GM18909 (cell line): ENCODE measurements around the gene ADAMTS16.

Source experiments
- ATAC-seq: cut with Tn5 transposase; IDR thresholded peaks from one replicate; pipeline ENCODE4 v1.9.1; 2021; ENCODE audit warnings: mild to moderate bottlenecking; ENCODE audit not compliant: unreplicated experiment, poor library complexity

The ADAMTS16 gene

GRCh38 chr5:5140479-5141338, 579 bp downstream of the ADAMTS16 start:
- no peak for ATAC-seq

- ATAC-seq = no peak
Observed at GRCh38 chr5:5141339-5141599, 1.1 kb downstream of the ADAMTS16 start.

- ATAC-seq = no peak
Observed at GRCh38 chr5:5141625-5142525, 1.7 kb downstream of the ADAMTS16 start.

GRCh38 chr5:5144441-5144840, 4.3 kb downstream of the ADAMTS16 start:
- ATAC-seq = no peak

GRCh38 chr5:5145651-5146529, 5.8 kb downstream of the ADAMTS16 start:
- ATAC-seq = no peak

- ATAC-seq = no peak
Observed at GRCh38 chr5:5146530-5147160, 6.5 kb downstream of the ADAMTS16 start.

- ATAC-seq = no peak
Observed at GRCh38 chr5:5149154-5149553, 9.0 kb downstream of the ADAMTS16 start.

GRCh38 chr5:5150667-5151066, 10.5 kb downstream of the ADAMTS16 start:
- ATAC-seq = no peak

- ATAC-seq = no peak
Observed at GRCh38 chr5:5154733-5155132, 14.6 kb downstream of the ADAMTS16 start.

- no peak for ATAC-seq
Observed at GRCh38 chr5:5155617-5156016, 15.5 kb downstream of the ADAMTS16 start.

- ATAC-seq = no peak
Observed at GRCh38 chr5:5156471-5157082, 16.4 kb downstream of the ADAMTS16 start.

GRCh38 chr5:5158472-5158895, 18.4 kb downstream of the ADAMTS16 start:
- no peak for ATAC-seq

- no peak for ATAC-seq
Observed at GRCh38 chr5:5159282-5160103, 19.4 kb downstream of the ADAMTS16 start.

- no peak for ATAC-seq
Observed at GRCh38 chr5:5164163-5164562, 24.0 kb downstream of the ADAMTS16 start.

GRCh38 chr5:5165541-5166002, 25.4 kb downstream of the ADAMTS16 start:
- ATAC-seq = no peak

- ATAC-seq = no peak
Observed at GRCh38 chr5:5169466-5169865, 29.3 kb downstream of the ADAMTS16 start.

- no peak for ATAC-seq
Observed at GRCh38 chr5:5178136-5178535, 38.0 kb downstream of the ADAMTS16 start.

- ATAC-seq = no peak
Observed at GRCh38 chr5:5178580-5178979, 38.5 kb downstream of the ADAMTS16 start.

- no peak for ATAC-seq
Observed at GRCh38 chr5:5179079-5179478, 38.9 kb downstream of the ADAMTS16 start.
